Lung (tissue), 12 donors: ENCODE data around the gene FBXO41. TPM values are rescaled to one million over a fixed set of nuclear protein-coding genes. Genes with fewer than 3 reads are reported as not detected.

Experiments used
- ATAC-seq: fragments of 200-7000 bp; cut with Tn5 transposase; one replicate; pipeline ENCODE4 v1.9.1; 2020; ENCODE audit warnings: moderate number of reproducible peaks; ENCODE audit not compliant: insufficient read depth, low FRiP score
- DNase-seq, 3 donors: peaks; one replicate each; pipeline ENCODE4 v3.0.0-alpha.2; 2013 to 2017
- H3K27ac ChIP-seq, 2 donors: one replicate each; pipeline ENCODE4 v1.5.1; 2013; ENCODE audit warnings: mild to moderate bottlenecking in 2 of 2, moderate library complexity in 2 of 2, control low read depth in 1 of 2, inconsistent platforms in 1 of 2, low read depth in 1 of 2, low read length in 1 of 2
- H3K27me3 ChIP-seq, 3 donors: one replicate each; pipeline ENCODE4 v1.5.1; 2013; ENCODE audit warnings: low read length in 2 of 3; ENCODE audit not compliant: control insufficient read depth in 3 of 3, insufficient read depth in 3 of 3
- H3K36me3 ChIP-seq, 4 donors: one replicate each; pipeline ENCODE4 v1.5.1; 2013; ENCODE audit warnings: low read length in 4 of 4, mild to moderate bottlenecking in 1 of 4, moderate library complexity in 1 of 4; ENCODE audit not compliant: control insufficient read depth in 4 of 4, insufficient read depth in 4 of 4
- H3K4me1 ChIP-seq, 5 donors: one replicate each; pipeline ENCODE4 v1.5.1; 2013; ENCODE audit warnings: low read length in 5 of 5, mild to moderate bottlenecking in 2 of 5, moderate library complexity in 1 of 5; ENCODE audit not compliant: control insufficient read depth in 5 of 5, insufficient read depth in 5 of 5
- H3K4me3 ChIP-seq: one replicate; pipeline ENCODE4 v1.5.1; 2013; ENCODE audit warnings: mild to moderate bottlenecking, control low read depth, moderate library complexity
- H3K9ac ChIP-seq, 2 donors: one replicate each; pipeline ENCODE4 v1.5.1; 2013; ENCODE audit warnings: low read length in 2 of 2, control low read depth in 1 of 2; ENCODE audit not compliant: insufficient read depth in 1 of 2
- H3K9me3 ChIP-seq, 4 donors: one replicate each; pipeline ENCODE4 v1.5.1; 2013; ENCODE audit warnings: low read length in 3 of 4, mild to moderate bottlenecking in 1 of 4, moderate library complexity in 1 of 4; ENCODE audit not compliant: control insufficient read depth in 4 of 4, insufficient read depth in 3 of 4
- WGBS, 2 donors: extraction: QIAGEN DNeasy Blood & Tissue Kit; methylation state at CpG; one replicate each; pipeline ENCODE4 v1.1.7; 2013; 5-methylcytosine and 5-hydroxymethylcytosine counted together
- polyA plus RNA-seq, 2 donors: library from polyadenylated mRNA; stranded (reverse); fragments of 200-250 nt; gene quantifications; one replicate each; pipeline ENCODE4 v1.2.1, GENCODE V29; 2013
- total RNA-seq, 2 donors: library from RNA; depleted of rRNA in 1 of 2; stranded (reverse); fragments of >200 nt in 1 of 2; gene quantifications; one replicate each; pipeline ENCODE4 v1.2.1, GENCODE V29; 2014 to 2021
- TF ChIP-seq, protein P1 (sequence below): IDR thresholded peaks from 2 replicates; pipeline ENCODE4 v1.5.1; 2012; ENCODE audit warnings: mild to moderate bottlenecking; ENCODE audit errors: control extremely low read depth, extremely low read depth
- donor health status: control.
- donor health status: control.
- donor health status: Bipolar disorder and iron deficiency.
- donor health status: healthy.
- donor health status: DM: yes; HTN: yes; CAD: no.

FBXO41 gene
- total and polyA plus RNA-seq, 4 donors = 0.93 to 5.0 (median 1.7) TPM

DNA sequence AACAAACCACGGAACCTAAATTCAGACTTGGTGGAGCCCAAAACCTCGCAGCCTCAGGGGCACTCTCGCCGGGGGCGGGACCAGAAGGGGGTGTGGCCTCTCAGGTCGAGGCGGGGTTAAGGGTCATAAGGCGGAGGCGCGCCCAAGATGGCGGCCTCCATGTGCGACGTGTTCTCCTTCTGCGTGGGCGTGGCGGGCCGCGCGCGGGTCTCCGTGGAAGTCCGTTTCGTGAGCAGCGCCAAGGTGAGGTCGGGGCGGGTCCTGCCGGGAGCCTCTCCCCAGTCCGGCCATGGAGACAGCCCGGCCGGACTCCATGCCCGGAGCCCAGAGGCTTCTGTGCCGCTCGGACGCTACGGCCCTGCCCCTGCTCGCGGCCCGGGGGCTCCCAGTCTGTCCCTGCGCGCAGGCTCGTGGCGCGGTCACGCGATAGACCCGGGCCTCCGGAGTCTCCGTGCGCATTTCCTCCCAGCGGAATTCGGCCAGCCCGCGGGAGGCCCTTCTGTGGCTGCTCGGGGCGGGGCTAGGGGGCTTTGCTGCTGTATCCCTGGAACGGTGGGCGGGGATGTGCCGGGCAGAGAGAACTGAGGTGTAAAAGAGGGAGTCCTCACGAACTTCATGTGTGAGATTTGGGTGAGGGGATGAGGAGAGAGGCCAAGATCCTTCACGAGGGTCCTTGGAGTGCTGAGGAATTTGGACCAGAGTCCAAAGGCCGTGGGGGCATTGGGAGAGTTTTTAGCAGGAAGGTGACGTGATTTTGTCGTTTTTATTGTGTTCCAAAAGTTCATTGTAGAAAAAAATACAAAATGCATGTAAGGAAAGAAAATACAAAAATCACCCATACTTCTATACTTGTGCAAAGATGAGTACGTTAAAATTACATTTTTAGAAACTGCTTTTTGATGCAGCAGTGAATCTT, 69.9 kb downstream of the FBXO41 start, which contains the start of gene SMYD5:
Gene SMYD5 (plus strand): TSS at position 126 of the 916 bp plus-strand sequence. CDS start 22 bp downstream, at position 148.
- ATAC-seq = peak; percentile 92
- TF ChIP-seq, protein P1, sequence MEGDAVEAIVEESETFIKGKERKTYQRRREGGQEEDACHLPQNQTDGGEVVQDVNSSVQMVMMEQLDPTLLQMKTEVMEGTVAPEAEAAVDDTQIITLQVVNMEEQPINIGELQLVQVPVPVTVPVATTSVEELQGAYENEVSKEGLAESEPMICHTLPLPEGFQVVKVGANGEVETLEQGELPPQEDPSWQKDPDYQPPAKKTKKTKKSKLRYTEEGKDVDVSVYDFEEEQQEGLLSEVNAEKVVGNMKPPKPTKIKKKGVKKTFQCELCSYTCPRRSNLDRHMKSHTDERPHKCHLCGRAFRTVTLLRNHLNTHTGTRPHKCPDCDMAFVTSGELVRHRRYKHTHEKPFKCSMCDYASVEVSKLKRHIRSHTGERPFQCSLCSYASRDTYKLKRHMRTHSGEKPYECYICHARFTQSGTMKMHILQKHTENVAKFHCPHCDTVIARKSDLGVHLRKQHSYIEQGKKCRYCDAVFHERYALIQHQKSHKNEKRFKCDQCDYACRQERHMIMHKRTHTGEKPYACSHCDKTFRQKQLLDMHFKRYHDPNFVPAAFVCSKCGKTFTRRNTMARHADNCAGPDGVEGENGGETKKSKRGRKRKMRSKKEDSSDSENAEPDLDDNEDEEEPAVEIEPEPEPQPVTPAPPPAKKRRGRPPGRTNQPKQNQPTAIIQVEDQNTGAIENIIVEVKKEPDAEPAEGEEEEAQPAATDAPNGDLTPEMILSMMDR = no peak
- Histone ChIP-seq H3K4me1 (peaks cover 0 to 8% (median 0%) of the 10 kb centered on the region in 5 donors), H3K4me3 (peak within 1 kb of the TSS; percentile 96), H3K27ac (peak within 1 kb of the TSS; percentile 37 to 79), H3K36me3 (peaks cover 0 to 2% (median under 1%) of the 10 kb centered on the region in 4 donors), H3K9ac (peak within 1 kb of the TSS; percentile 76 to 82), H3K9me3 (no peaks in the 10 kb centered on the region), H3K27me3 (no peaks in the 10 kb centered on the region)
- 0 to 1% methylated on average over 57 to 64 of the region's 64 CpGs for WGBS, 2 donors
- DNase-seq = peak; percentile 88 to 90 (median 89)

DNA sequence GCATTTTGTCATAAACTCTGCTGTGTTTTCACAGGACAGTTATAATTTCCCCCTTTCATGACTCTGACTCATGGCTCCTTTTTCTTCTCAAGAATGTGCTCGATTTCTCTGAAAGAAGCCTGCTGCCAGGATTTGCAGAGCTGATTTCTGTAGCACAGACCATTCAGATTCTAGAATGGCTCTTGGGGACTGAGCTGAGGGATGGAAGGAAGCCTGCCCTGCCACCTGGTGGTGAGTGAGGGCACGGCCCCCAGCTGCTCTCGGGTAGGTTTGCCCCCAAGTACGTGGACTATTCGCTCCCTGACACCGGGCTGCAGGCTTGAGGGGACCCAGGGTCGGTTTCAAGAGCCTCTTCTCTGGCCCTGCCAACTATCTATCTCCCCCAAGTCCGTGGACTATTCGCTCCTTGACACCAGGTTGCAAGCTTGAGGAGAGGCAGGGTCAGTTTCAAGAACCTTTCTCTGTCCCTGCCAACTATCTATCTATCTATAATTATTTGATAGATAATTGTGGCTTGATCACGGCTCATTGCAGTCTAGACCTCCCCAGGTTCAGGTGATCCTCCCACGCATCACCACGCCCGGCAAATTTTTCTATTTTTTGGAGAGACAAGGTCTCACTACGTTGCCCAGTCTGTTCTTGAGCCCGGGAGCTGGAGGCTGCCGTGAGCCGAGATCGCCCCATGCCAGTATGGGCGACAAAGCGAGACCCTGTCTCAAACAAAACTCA, 71.7 kb downstream of the FBXO41 start:
- Histone ChIP-seq H3K4me1 (peaks cover 0 to 8% (median 0%) of the 10 kb centered on the region in 5 donors), H3K27ac (no peak overlapping the region)

DNA sequence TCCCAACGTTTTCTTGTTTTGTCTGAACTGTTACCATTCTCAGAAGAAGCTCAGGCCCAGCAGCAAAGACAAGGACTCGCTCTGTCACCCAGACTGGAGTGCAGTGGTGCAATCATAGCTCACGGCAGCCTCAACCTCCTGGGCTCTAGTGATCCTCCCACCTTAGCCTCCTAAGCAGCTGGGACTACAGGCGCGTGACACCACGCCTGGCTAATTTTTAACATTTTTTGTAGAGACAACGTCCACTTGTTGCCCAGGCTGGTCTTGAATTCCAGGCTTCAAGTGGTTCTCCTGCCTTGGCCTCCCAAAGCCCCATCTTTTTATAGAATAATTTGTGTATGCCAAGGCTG, 72.2 kb downstream of the FBXO41 start:
- Histone ChIP-seq H3K9ac (no peak overlapping the region), H3K4me3 (no peak overlapping the region), H3K27ac (no peak overlapping the region), H3K4me1 (peaks cover 0 to 8% (median 0%) of the 10 kb centered on the region in 5 donors), H3K36me3 (peaks cover 0 to 2% (median 0%) of the 10 kb centered on the region in 4 donors), H3K27me3 (no peaks in the 10 kb centered on the region), H3K9me3 (no peaks in the 10 kb centered on the region)
- DNase-seq = no peak
- no peak for ATAC-seq
- 65 to 78% methylated on average over 7 of the region's 7 CpGs for WGBS, 2 donors
- TF ChIP-seq, protein P1 = no peak

More for the DNA sequence above, 71.7 kb downstream of the FBXO41 start:
- Histone ChIP-seq H3K4me3 (no peak overlapping the region), H3K9me3 (no peaks in the 10 kb centered on the region), H3K36me3 (peaks cover 0 to 2% (median 0%) of the 10 kb centered on the region in 4 donors), H3K27me3 (no peaks in the 10 kb centered on the region), H3K9ac (no peak overlapping the region)
- 55% methylated on average over 20 of the region's 20 CpGs for WGBS, 2 donors
- ATAC-seq (peak; percentile 54), DNase-seq (peak; percentile 75 to 80 (median 77))
- TF ChIP-seq, protein P1 = peak; percentile 81
